Esophagus muscularis mucosa (tissue), 4 donors: ENCODE measurements around the gene GPR34. TPM values are rescaled to one million over a fixed set of nuclear protein-coding genes. Genes with fewer than 3 reads are reported as not detected.

ENCODE experiments used
- DNase-seq: peaks from one replicate; pipeline ENCODE4 v3.0.0-alpha.2; 2017; ENCODE audit errors: extremely low spot score
- H3K27ac ChIP-seq, 4 donors: fragments of 200-600 bp; sonication (generic); replicated peaks in 1 of 4; 1 replicate in 3 of 4; 2 replicates in 1 of 4; pipeline ENCODE4 v1.5.1; 2016 to 2019; ENCODE audit warnings: mild to moderate bottlenecking in 1 of 4
- H3K27me3 ChIP-seq, 4 donors: fragments of 200-600 bp; sonication (generic); one replicate each; pipeline versions ENCODE4 v1.5.1 to v1.6.0; 2016 to 2019
- H3K36me3 ChIP-seq, 4 donors: fragments of 200-600 bp; sonication (generic); one replicate each; pipeline ENCODE4 v1.5.1; 2016 to 2019
- H3K4me1 ChIP-seq, 4 donors: fragments of 200-600 bp; sonication (generic); one replicate each; pipeline ENCODE4 v1.5.1; 2016 to 2019
- H3K4me3 ChIP-seq, 4 donors: fragments of 200-600 bp; sonication (generic); 1 replicate in 2 of 4; 2 replicates in 2 of 4; pipeline ENCODE4 v1.5.1; 2016 to 2019; ENCODE audit warnings: mild to moderate bottlenecking in 4 of 4, moderate library complexity in 1 of 4
- H3K9me3 ChIP-seq, 4 donors: fragments of 200-600 bp; sonication (generic); 1 replicate in 3 of 4; 2 replicates in 1 of 4; pipeline ENCODE4 v1.5.1; 2016 to 2019
- CTCF ChIP-seq, 3 experiments: fragments of 200-600 bp in 2 of 3; fragments of 450-650 bp in 1 of 3; sonication (generic) in 2 of 3; IDR thresholded peaks; one replicate each; pipeline ENCODE4 v1.5.1; 2017 to 2019; ENCODE audit warnings: antibody characterized with exemption in 3 of 3, mild to moderate bottlenecking in 2 of 3, moderate library complexity in 1 of 3
- EP300 ChIP-seq: sonication (generic); formaldehyde crosslinking; IDR thresholded peaks from one replicate; pipeline ENCODE4 v1.6.1; 2017; ENCODE audit warnings: antibody characterized with exemption
- POLR2A ChIP-seq: fragments of 450-650 bp; IDR thresholded peaks from one replicate; pipeline ENCODE4 v1.6.1; 2017; ENCODE audit warnings: antibody characterized with exemption, moderate library complexity, mild to moderate bottlenecking, low read depth
- POLR2AphosphoS5 ChIP-seq, 2 donors: sonication (generic); formaldehyde crosslinking; IDR thresholded peaks; one replicate each; pipeline ENCODE4 v1.6.1; 2017; ENCODE audit warnings: antibody characterized with exemption in 2 of 2
- WGBS: methylation state at CpG from one replicate; pipeline ENCODE4 v1.1.5; 2018; 5-methylcytosine and 5-hydroxymethylcytosine counted together
- intact Hi-C: fragments of 100-400 bp; cut with DNase I; formaldehyde crosslinking; loops from one replicate; pipeline ENCODE4 v1.15.1; 2023
- total RNA-seq, 4 donors: library from RNA; depleted of rRNA; stranded (reverse); fragments of >200 nt; gene quantifications; one replicate each; pipeline versions ENCODE4 v1.1.0 to v1.2.1, GENCODE V29; 2016

GPR34 gene
- total RNA-seq, 4 donors from 2014 or later = 3.7 to 14.7 (median 7.6) TPM

- no peak overlapping the region for H3K27ac ChIP-seq
- no peaks in the 10 kb centered on the region for H3K36me3 ChIP-seq
- peak overlapping the region in 1 of 4 donors; percentile 4 for H3K4me3 ChIP-seq
- 82% methylated on average over 3 of the region's 3 CpGs for WGBS
- intact Hi-C loops = no loop called here
- DNase-seq = no peak
- no peaks in the 10 kb centered on the region for H3K9me3 ChIP-seq
- peaks cover 0 to 5% (median 0%) of the 10 kb centered on the region in 4 donors for H3K4me1 ChIP-seq
- no peaks in the 10 kb centered on the region for H3K27me3 ChIP-seq
- TF ChIP-seq POLR2A = no peak
- TF ChIP-seq EP300 = no peak
- no peak for TF ChIP-seq POLR2AphosphoS5 (IDR thresholded peaks at IDR 0.05)
- no peak for TF ChIP-seq CTCF (IDR thresholded peaks at IDR 0.05)
Measured at GRCh38 chrX:41689711-41690110, 938 bp downstream of the GPR34 start.

- Histone ChIP-seq H3K4me1 (peaks cover 0 to 5% (median 0%) of the 10 kb centered on the region in 4 donors), H3K27me3 (no peaks in the 10 kb centered on the region), H3K27ac (no peak overlapping the region), H3K9me3 (no peaks in the 10 kb centered on the region), H3K4me3 (no peak overlapping the region), H3K36me3 (no peaks in the 10 kb centered on the region)
- 61% methylated on average over 1 of the region's 1 CpG for WGBS
- TF ChIP-seq POLR2AphosphoS5 (IDR thresholded peaks at IDR 0.05) = no peak
- no peak for TF ChIP-seq CTCF (IDR thresholded peaks at IDR 0.05)
- no peak for TF ChIP-seq POLR2A
- no peak for TF ChIP-seq EP300
- DNase-seq = no peak
- intact Hi-C loops = no loop called here
Measured at GRCh38 chrX:41692162-41692749, 3.5 kb downstream of the GPR34 start.

GRCh38 chrX:41693024-41693423 lies 4.3 kb downstream of the GPR34 start:
- H3K27ac ChIP-seq = no peak overlapping the region
- peaks cover 0 to 5% (median 0%) of the 10 kb centered on the region in 4 donors for H3K4me1 ChIP-seq
- H3K9me3 ChIP-seq = no peaks in the 10 kb centered on the region
- DNase-seq = no peak
- H3K27me3 ChIP-seq = no peaks in the 10 kb centered on the region
- no peak overlapping the region for H3K4me3 ChIP-seq
- intact Hi-C loops = no loop called here
- TF ChIP-seq POLR2A (no peak), CTCF (IDR thresholded peaks at IDR 0.05) (no peak), EP300 (no peak), POLR2AphosphoS5 (IDR thresholded peaks at IDR 0.05) (no peak)
- 83% methylated on average over 3 of the region's 3 CpGs for WGBS
- H3K36me3 ChIP-seq = no peaks in the 10 kb centered on the region

GRCh38 chrX:41695426-41695825 lies 6.7 kb downstream of the GPR34 start:
- Histone ChIP-seq H3K4me3 (no peak overlapping the region), H3K9me3 (no peaks in the 10 kb centered on the region), H3K27me3 (no peaks in the 10 kb centered on the region), H3K27ac (no peak overlapping the region), H3K4me1 (peaks cover 0 to 5% (median 0%) of the 10 kb centered on the region in 4 donors), H3K36me3 (no peaks in the 10 kb centered on the region)
- DNase-seq = no peak
- intact Hi-C loops = no loop called here
- 62% methylated on average over 7 of the region's 7 CpGs for WGBS
- TF ChIP-seq EP300 (no peak), POLR2AphosphoS5 (IDR thresholded peaks at IDR 0.05) (no peak), POLR2A (no peak), CTCF (IDR thresholded peaks at IDR 0.05) (no peak)

- no peaks in the 10 kb centered on the region for H3K9me3 ChIP-seq
- H3K27me3 ChIP-seq = no peaks in the 10 kb centered on the region
- no peaks in the 10 kb centered on the region for H3K36me3 ChIP-seq
- no peaks in the 10 kb centered on the region for H3K4me1 ChIP-seq
- no peak for DNase-seq
- TF ChIP-seq CTCF (IDR thresholded peaks at IDR 0.05) (no peak), EP300 (no peak), POLR2AphosphoS5 (IDR thresholded peaks at IDR 0.05) (no peak), POLR2A (no peak)
- intact Hi-C loops = no loop called here
- no peak overlapping the region for H3K4me3 ChIP-seq
- no peak overlapping the region for H3K27ac ChIP-seq
Measured at GRCh38 chrX:41703574-41704029, 14.8 kb downstream of the GPR34 start.
